Heart right ventricle (tissue), 16 donors: Measurements from ENCODE around the gene ADAMTSL2. TPM values are rescaled to one million over a fixed set of nuclear protein-coding genes. Genes with fewer than 3 reads are reported as not detected.

Experiments
- ATAC-seq, 8 donors: fragments of 200-7000 bp; cut with Tn5 transposase; one replicate each; pipeline ENCODE4 v1.9.1; 2020; ENCODE audit warnings: mild to moderate bottlenecking in 8 of 8, moderate library complexity in 8 of 8, moderate number of reproducible peaks in 1 of 8
- DNase-seq, 2 donors: peaks; one replicate each; pipeline ENCODE4 v3.0.0-alpha.2; 2020
- H3K27ac ChIP-seq, 10 donors: fragments of 200-600 bp; sonication (generic) in 2 of 10; one replicate each; pipeline versions ENCODE4 v1.5.0 to v1.8.0; 2020 to 2022; ENCODE audit warnings: mild to moderate bottlenecking in 3 of 10
- H3K27me3 ChIP-seq, 7 donors: fragments of 200-600 bp; one replicate each; pipeline ENCODE4 v1.8.0; 2021 to 2022; ENCODE audit warnings: mild to moderate bottlenecking in 2 of 7
- H3K36me3 ChIP-seq, 9 donors: fragments of 200-600 bp; sonication (generic) in 1 of 9; one replicate each; pipeline versions ENCODE4 v1.5.0 to v1.8.0; 2020 to 2022; ENCODE audit warnings: mild to moderate bottlenecking in 2 of 9
- H3K4me1 ChIP-seq, 9 donors: fragments of 200-600 bp; sonication (generic) in 1 of 9; one replicate each; pipeline versions ENCODE4 v1.5.0 to v1.8.0; 2020 to 2022; ENCODE audit warnings: mild to moderate bottlenecking in 4 of 9
- H3K4me3 ChIP-seq, 10 donors: fragments of 200-600 bp; sonication (generic) in 2 of 10; one replicate each; pipeline versions ENCODE4 v1.5.0 to v1.8.0; 2020 to 2022; ENCODE audit warnings: mild to moderate bottlenecking in 7 of 10, moderate library complexity in 2 of 10
- H3K9me3 ChIP-seq, 11 donors: fragments of 200-600 bp in 10 of 11; sonication (generic) in 2 of 11; one replicate each; pipeline versions ENCODE4 v1.5.0 to v1.8.0; 2013 to 2022; ENCODE audit warnings: mild to moderate bottlenecking in 2 of 11, control low read depth in 1 of 11, moderate library complexity in 1 of 11
- WGBS, 2 donors: extraction: QIAGEN DNeasy Blood & Tissue Kit; methylation state at CpG; one replicate each; pipeline ENCODE4 v1.1.7; 2013; ENCODE audit warnings: inconsistent platforms in 1 of 2; 5-methylcytosine and 5-hydroxymethylcytosine counted together
- intact Hi-C, 10 donors: fragments of 100-400 bp; cut with DNase I; formaldehyde crosslinking; loops; one replicate each; pipeline versions ENCODE4 v1.11.1 to v1.14.2; 2022
- polyA plus RNA-seq, 2 donors: library from polyadenylated mRNA; stranded (reverse); fragments of 200-250 nt; gene quantifications; one replicate each; pipeline ENCODE4 v1.2.3, GENCODE V29; 2013
- total RNA-seq, 10 donors: library from RNA; stranded (reverse); fragmentation: NEBNext Ultra II Directional in 3 of 10; extraction: Animal tissue kit (Norgen Biotek cat#: 25700) in 3 of 10; gene quantifications; one replicate each; pipeline versions ENCODE4 v1.2.1 to v1.2.4, GENCODE V29; 2021 to 2023
- TF ChIP-seq, protein P1 (sequence below), 9 donors: fragments of 200-600 bp; sonication (generic) in 2 of 9; IDR thresholded peaks; one replicate each; pipeline versions ENCODE4 v1.5.0 to v1.8.0; 2021 to 2022; ENCODE audit warnings: antibody characterized with exemption in 9 of 9, mild to moderate bottlenecking in 5 of 9, moderate library complexity in 1 of 9
- donor health status: Arrhythmogenic right ventricular cardiomyopathy.
- donor health status: ischemic (EF 13 %, LVEDD 7.1; RV severe dilation, severe dysfunction).
- donor health status: healthy with polysubstance abuse.
- donor health status: DM: no; HTN: yes; CAD: no.
- donor health status: DM: no; HTN: no; CAD: no.
- donor health status: ischemic (EF 25% LVEDD 6.9; RV normal size, moderate dysfunction).
- donor health status: ischemic (EF 25% LVEDD 5.7; RV mildly dilated, moderate dysfunction).
- donor health status: healthy.
- donor health status: DM: yes; HTN: yes; CAD: no.
- donor health status: Ischemic cardiomyopathy.
- donor health status: ischemic (EF 35%, LVEDD 5.7; RV mildly dilated, moderate dysfunction).
- donor health status: nonischemic (EF 11% LVEDD 7.7; RV severe dilation, severe dysfunction).
- donor health status: DM: yes; HTN: yes; CAD: no.
- donor health status: PGD.
- donor health status: ischemic (EF 29% LVEDD 5.4; RV normal size, mild dysfunction).
- donor health status: nonischemic (EF 23%, LVEDD 6.1; RV moderate dilation, normal function).

ADAMTSL2 gene
- total and polyA plus RNA-seq, 12 donors, result 2.0 to 9.1 (median 4.5) TPM

GRCh38 chr9:133581011-133581410 lies 46.5 kb downstream of the ADAMTSL2 start:
- Histone ChIP-seq H3K4me1 (peaks cover 6 to 72% (median 44%) of the 10 kb centered on the region in 9 donors), H3K36me3 (no peaks in the 10 kb centered on the region), H3K4me3 (no peak overlapping the region), H3K9me3 (no peaks in the 10 kb centered on the region), H3K27me3 (peaks cover 0 to 55% (median 28%) of the 10 kb centered on the region in 7 donors), H3K27ac (peak overlapping the region in 5 of 10 donors; percentile 15 to 58 (median 28))
- TF ChIP-seq, protein P1, sequence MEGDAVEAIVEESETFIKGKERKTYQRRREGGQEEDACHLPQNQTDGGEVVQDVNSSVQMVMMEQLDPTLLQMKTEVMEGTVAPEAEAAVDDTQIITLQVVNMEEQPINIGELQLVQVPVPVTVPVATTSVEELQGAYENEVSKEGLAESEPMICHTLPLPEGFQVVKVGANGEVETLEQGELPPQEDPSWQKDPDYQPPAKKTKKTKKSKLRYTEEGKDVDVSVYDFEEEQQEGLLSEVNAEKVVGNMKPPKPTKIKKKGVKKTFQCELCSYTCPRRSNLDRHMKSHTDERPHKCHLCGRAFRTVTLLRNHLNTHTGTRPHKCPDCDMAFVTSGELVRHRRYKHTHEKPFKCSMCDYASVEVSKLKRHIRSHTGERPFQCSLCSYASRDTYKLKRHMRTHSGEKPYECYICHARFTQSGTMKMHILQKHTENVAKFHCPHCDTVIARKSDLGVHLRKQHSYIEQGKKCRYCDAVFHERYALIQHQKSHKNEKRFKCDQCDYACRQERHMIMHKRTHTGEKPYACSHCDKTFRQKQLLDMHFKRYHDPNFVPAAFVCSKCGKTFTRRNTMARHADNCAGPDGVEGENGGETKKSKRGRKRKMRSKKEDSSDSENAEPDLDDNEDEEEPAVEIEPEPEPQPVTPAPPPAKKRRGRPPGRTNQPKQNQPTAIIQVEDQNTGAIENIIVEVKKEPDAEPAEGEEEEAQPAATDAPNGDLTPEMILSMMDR (IDR thresholded peaks at IDR 0.05), result no peak
- no peak for DNase-seq
- intact Hi-C loops, result loop anchor here in 3 of 10 donors (5.0 to 10.0 kb wide), 2 partner anchors 49 to 134 kb away; partner anchors contain the start of gene ADAMTSL2 (in 2 of the 3)
- ATAC-seq, result no peak
- 76 to 80% methylated on average over 4 of the region's 4 CpGs for WGBS, 2 donors

- no peaks in the 10 kb centered on the region for H3K36me3 ChIP-seq
- ATAC-seq, result peak in 6 of 8 donors; percentile 13 to 40 (median 27)
Measured at GRCh38 chr9:133581513-133582343, 47.2 kb downstream of the ADAMTSL2 start.

DNA sequence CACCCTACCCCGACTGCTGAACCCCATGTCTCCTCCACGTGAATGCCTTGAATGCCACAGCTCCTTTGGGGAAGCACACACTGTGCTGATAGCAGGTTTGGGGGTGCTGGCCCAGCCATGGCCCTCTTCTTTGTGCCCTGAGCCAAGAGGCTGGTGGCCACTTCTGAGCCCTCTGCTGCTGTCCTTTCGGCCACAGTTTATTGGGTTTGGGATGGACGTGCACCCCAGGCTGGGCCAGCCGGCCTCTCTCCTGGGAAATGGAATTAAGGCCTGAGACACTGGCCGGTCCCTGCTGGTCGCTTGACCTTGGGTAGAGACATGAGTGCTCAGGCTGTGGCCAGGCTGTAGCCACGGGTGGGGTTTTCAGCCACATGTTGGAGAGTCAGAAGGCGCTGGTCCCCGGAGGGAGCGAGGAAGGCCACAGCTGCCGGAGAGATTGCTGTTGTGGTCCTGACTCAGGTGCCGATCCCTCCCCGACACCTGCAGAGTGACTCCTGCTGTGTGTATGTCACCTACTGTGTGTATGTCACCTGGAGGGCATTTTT lies 48.1 kb downstream of the ADAMTSL2 start:
- Histone ChIP-seq H3K27ac (peak overlapping the region in 8 of 10 donors; percentile 10 to 67 (median 40)), H3K27me3 (peaks cover 0 to 59% (median 43%) of the 10 kb centered on the region in 7 donors), H3K9me3 (no peaks in the 10 kb centered on the region), H3K36me3 (no peaks in the 10 kb centered on the region), H3K4me3 (no peak overlapping the region), H3K4me1 (peaks cover 4 to 59% (median 33%) of the 10 kb centered on the region in 9 donors)
- intact Hi-C loops, result loop anchor here in 3 of 10 donors (5.0 to 10.0 kb wide), 2 partner anchors 50 to 132 kb away; partner anchors contain the start of gene ADAMTSL2 (in 2 of the 3)
- TF ChIP-seq, protein P1 (IDR thresholded peaks at IDR 0.05), result no peak
- WGBS, 2 donors, result 90 to 92% methylated on average over 14 of the region's 14 CpGs
- no peak for ATAC-seq
- peak in 1 of 2 donors; percentile 20 for DNase-seq

More at GRCh38 chr9:133581513-133582343, 47.2 kb downstream of the ADAMTSL2 start:
- Histone ChIP-seq H3K9me3 (no peaks in the 10 kb centered on the region), H3K27ac (peak overlapping the region in 8 of 10 donors; percentile 10 to 67 (median 40)), H3K4me1 (peaks cover 4 to 67% (median 40%) of the 10 kb centered on the region in 9 donors), H3K27me3 (peaks cover 0 to 55% (median 34%) of the 10 kb centered on the region in 7 donors), H3K4me3 (no peak overlapping the region)
- intact Hi-C loops, result loop anchor here in 3 of 10 donors (5.0 to 10.0 kb wide), 2 partner anchors 49 to 133 kb away; partner anchors contain the start of gene ADAMTSL2 (in 2 of the 3)
- TF ChIP-seq, protein P1 (IDR thresholded peaks at IDR 0.05), result no peak
- peak; percentile 66 to 68 for DNase-seq
- WGBS, 2 donors, result 59 to 67% methylated on average over 19 of the region's 19 CpGs

GRCh38 chr9:133583111-133583510 lies 48.6 kb downstream of the ADAMTSL2 start:
- intact Hi-C loops, result loop anchor here in 3 of 10 donors (5.0 to 10.0 kb wide), 2 partner anchors 51 to 132 kb away; partner anchors contain the start of gene ADAMTSL2 (in 2 of the 3)
- TF ChIP-seq, protein P1 (IDR thresholded peaks at IDR 0.05), result no peak
- Histone ChIP-seq H3K4me3 (no peak overlapping the region), H3K36me3 (no peaks in the 10 kb centered on the region), H3K27me3 (peaks cover 0 to 60% (median 44%) of the 10 kb centered on the region in 7 donors), H3K4me1 (peaks cover 4 to 55% (median 33%) of the 10 kb centered on the region in 9 donors), H3K9me3 (no peaks in the 10 kb centered on the region), H3K27ac (peak overlapping the region in 5 of 10 donors; percentile 18 to 67 (median 56))
- no peak for DNase-seq
- peak in 1 of 8 donors; percentile 14 for ATAC-seq
- WGBS, 2 donors, result 72 to 80% methylated on average over 3 of the region's 3 CpGs
